ENCODE measurements around the gene RPRD1A.

DNA sequence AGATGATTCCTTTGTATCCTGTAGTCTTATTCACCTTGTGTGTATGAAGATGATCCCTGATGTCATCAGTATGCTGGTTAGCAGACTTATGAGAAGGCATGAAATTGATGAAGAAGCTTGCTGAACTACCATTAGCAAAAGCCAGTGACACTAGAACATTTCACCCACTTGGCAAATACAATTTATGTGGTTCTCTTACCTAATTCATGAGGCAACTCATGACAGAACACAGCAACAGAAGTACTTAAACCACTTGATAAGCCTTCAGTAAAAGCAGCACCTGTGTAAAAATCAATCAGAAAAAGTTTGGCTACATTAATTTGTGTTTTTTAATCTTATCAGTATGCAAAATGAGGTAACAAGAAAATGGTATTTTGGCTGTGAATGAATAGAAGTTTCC lies 44.9 kb upstream of the RPRD1A start:
- TF ChIP-seq CTCF (IDR thresholded peaks at IDR 0.05) (no peak), EZH2phosphoT487 (IDR thresholded peaks at IDR 0.05) (no peak), EZH2 (IDR thresholded peaks at IDR 0.05) (no peak)

Data from neural progenitor cell (in vitro differentiated cells).